ENCODE measurements around the gene GAREM2.

Gene GAREM2

GRCh38 chr2:26191316-26192159 is 18.6 kb downstream of the GAREM2 start:
- DNase-seq (ENCODE audit: low read depth), result no peak
- TF ChIP-seq, protein P1, sequence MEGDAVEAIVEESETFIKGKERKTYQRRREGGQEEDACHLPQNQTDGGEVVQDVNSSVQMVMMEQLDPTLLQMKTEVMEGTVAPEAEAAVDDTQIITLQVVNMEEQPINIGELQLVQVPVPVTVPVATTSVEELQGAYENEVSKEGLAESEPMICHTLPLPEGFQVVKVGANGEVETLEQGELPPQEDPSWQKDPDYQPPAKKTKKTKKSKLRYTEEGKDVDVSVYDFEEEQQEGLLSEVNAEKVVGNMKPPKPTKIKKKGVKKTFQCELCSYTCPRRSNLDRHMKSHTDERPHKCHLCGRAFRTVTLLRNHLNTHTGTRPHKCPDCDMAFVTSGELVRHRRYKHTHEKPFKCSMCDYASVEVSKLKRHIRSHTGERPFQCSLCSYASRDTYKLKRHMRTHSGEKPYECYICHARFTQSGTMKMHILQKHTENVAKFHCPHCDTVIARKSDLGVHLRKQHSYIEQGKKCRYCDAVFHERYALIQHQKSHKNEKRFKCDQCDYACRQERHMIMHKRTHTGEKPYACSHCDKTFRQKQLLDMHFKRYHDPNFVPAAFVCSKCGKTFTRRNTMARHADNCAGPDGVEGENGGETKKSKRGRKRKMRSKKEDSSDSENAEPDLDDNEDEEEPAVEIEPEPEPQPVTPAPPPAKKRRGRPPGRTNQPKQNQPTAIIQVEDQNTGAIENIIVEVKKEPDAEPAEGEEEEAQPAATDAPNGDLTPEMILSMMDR (IDR thresholded peaks at IDR 0.05; ENCODE audit: control insufficient read depth, insufficient read depth, low read depth, low read length, missing control alignments), result no peak
- no peak overlapping the region for H3K4me3 ChIP-seq (ENCODE audit: control insufficient read depth, low read depth, low read length)

GRCh38 chr2:26193578-26194231 is 20.8 kb downstream of the GAREM2 start:
- no peak overlapping the region for H3K4me3 ChIP-seq (ENCODE audit: control insufficient read depth, low read depth, low read length)
- no peak for DNase-seq (ENCODE audit: low read depth)
- TF ChIP-seq, protein P1 (IDR thresholded peaks at IDR 0.05; ENCODE audit: control insufficient read depth, insufficient read depth, low read depth, low read length, missing control alignments), result no peak

- TF ChIP-seq, protein P1 (IDR thresholded peaks at IDR 0.05; ENCODE audit: control insufficient read depth, insufficient read depth, low read depth, low read length, missing control alignments), result no peak
- no peak overlapping the region for H3K4me3 ChIP-seq (ENCODE audit: control insufficient read depth, low read depth, low read length)
- DNase-seq (ENCODE audit: low read depth), result no peak
These were observed 22.4 kb downstream of the GAREM2 start for GRCh38 chr2:26195040-26195984.

- H3K4me3 ChIP-seq (ENCODE audit: control insufficient read depth, low read depth, low read length), result no peak overlapping the region
- no peak for DNase-seq (ENCODE audit: low read depth)
- TF ChIP-seq, protein P1 (IDR thresholded peaks at IDR 0.05; ENCODE audit: control insufficient read depth, insufficient read depth, low read depth, low read length, missing control alignments), result no peak
These were observed 24.0 kb downstream of the GAREM2 start for GRCh38 chr2:26196683-26197418.

- no peak for DNase-seq (ENCODE audit: low read depth)
- TF ChIP-seq, protein P1 (IDR thresholded peaks at IDR 0.05; ENCODE audit: control insufficient read depth, insufficient read depth, low read depth, low read length, missing control alignments), result no peak
- no peak overlapping the region for H3K4me3 ChIP-seq (ENCODE audit: control insufficient read depth, low read depth, low read length)
These were observed 24.6 kb downstream of the GAREM2 start for GRCh38 chr2:26197516-26197915.

Data from AG09309 (cell line).